ENCODE measurements around the gene PPM1D.
"Not testable (repeated sequence)": the region's sequence is repeated elsewhere in the genome, so short reads cannot be mapped to it uniquely, and the experiment has no call there.

PPM1D gene

GRCh38 chr17:60665602-60666001, 65.6 kb downstream of the PPM1D start (continued):
- TF ChIP-seq ZNF610 (tag by site-specific recombination; IDR thresholded peaks at IDR 0.05; ENCODE audit: borderline replicate concordance): no peak
- no peak for TF ChIP-seq ZNF175 (tag by site-specific recombination; IDR thresholded peaks at IDR 0.05)
- no peak for TF ChIP-seq ZFP37 (tag by site-specific recombination; IDR thresholded peaks at IDR 0.05)
- no peak for TF ChIP-seq ZNF776 (tag by site-specific recombination; IDR thresholded peaks at IDR 0.05; ENCODE audit: borderline replicate concordance)
- TF ChIP-seq ZNF530 (tag by site-specific recombination; IDR thresholded peaks at IDR 0.05; ENCODE audit: low read depth): no peak
- no peak for TF ChIP-seq ZNF501 (tag by site-specific recombination; IDR thresholded peaks at IDR 0.05)
- no peak for TF ChIP-seq ZFP3 (tag by site-specific recombination; IDR thresholded peaks at IDR 0.05; ENCODE audit: low read depth)
- TF ChIP-seq GLI4 (tag by site-specific recombination; IDR thresholded peaks at IDR 0.05): no peak
- no peak for TF ChIP-seq ZNF704 (tag by site-specific recombination; IDR thresholded peaks at IDR 0.05)
- no peak for TF ChIP-seq HOXA7 (CRISPR knock-in tag; IDR thresholded peaks at IDR 0.05; ENCODE audit: borderline replicate concordance)
- TF ChIP-seq ZBTB11 (tag by site-specific recombination; conservative IDR thresholded peaks at IDR 0.05; ENCODE audit: low read depth): no peak
- no peak for TF ChIP-seq ZNF571 (tag by site-specific recombination; IDR thresholded peaks at IDR 0.05)

GRCh38 chr17:60668741-60669140, 68.7 kb downstream of the PPM1D start:
- peaks cover 8 to 23% of the 10 kb centered on the region in 2 experiments; a peak in 2 of 3 replicates for H3K36me3 ChIP-seq (ENCODE audit: control insufficient read depth in 2 of 2, insufficient read depth in 1 of 2, low read length in 2 of 2)
- ChIA-PET POLR2A (interaction anchor here (2.3 kb wide), 1 partner anchor 9 kb away, joined by 8 read pairs; the partner anchor contains the start of gene BCAS3), CTCF (interaction anchor here (0.6 to 1.8 kb wide), 2 partner anchors 11 to 30 kb away, joined by 4 to 8 read pairs; no protein-coding TSS in a partner anchor)
- H3K27ac ChIP-seq (ENCODE audit: extremely low read depth, low read depth, low read length); H3K4me1 ChIP-seq (ENCODE audit: control insufficient read depth, insufficient read depth, low read length); H3K4me3 ChIP-seq (ENCODE audit: low read depth, low read length); H3K9me3 ChIP-seq (ENCODE audit: control insufficient read depth, insufficient read depth, low read depth, low read length): not testable (repeated sequence)

- no peaks in the 10 kb centered on the region for H3K9me3 ChIP-seq (ENCODE audit: control insufficient read depth, insufficient read depth, low read depth, low read length)
- no peaks in the 10 kb centered on the region for H3K4me1 ChIP-seq (ENCODE audit: control insufficient read depth, insufficient read depth, low read length)
- no peak overlapping the region for H3K4me3 ChIP-seq (ENCODE audit: low read depth, low read length)
- TF ChIP-seq REST (tag by site-specific recombination; IDR thresholded peaks at IDR 0.05): peak; percentile 27; the same call in 1 of the 2 replicates
- TF ChIP-seq ZNF362 (tag by site-specific recombination; IDR thresholded peaks at IDR 0.05): no peak
- TF ChIP-seq ZNF404 (tag by site-specific recombination; IDR thresholded peaks at IDR 0.05): no peak
- ChIA-PET POLR2A (no interaction called here), CTCF (interaction anchor here (0.7 kb wide), 1 partner anchor 205 kb away, joined by 3 read pairs; no protein-coding TSS in a partner anchor)
- H3K36me3 ChIP-seq (ENCODE audit: control insufficient read depth in 2 of 2, insufficient read depth in 1 of 2, low read length in 2 of 2): peaks cover under 1 to 2% of the 10 kb centered on the region in 2 experiments; a peak in 2 of 3 replicates
- no peak overlapping the region for H3K27ac ChIP-seq (ENCODE audit: extremely low read depth, low read depth, low read length)
Measured at GRCh38 chr17:60671482-60671881, 71.5 kb downstream of the PPM1D start.

Data from HEK293 (cell line).